Measurements from ENCODE around the gene KIF5A. TPM values are rescaled to one million over a fixed set of nuclear protein-coding genes. Genes with fewer than 3 reads are reported as not detected.
A peak's percentile ranks its signal among the peaks of the same experiment; 100 is the strongest.

KIF5A gene
- total and polyA plus RNA-seq, 2 experiments from 2014 or later = 0.11 to 0.36 TPM

- Histone ChIP-seq H3K4me3 (peak within 1 kb of the TSS; percentile 45), H3K36me3 (peaks cover 3% of the 10 kb centered on the region), H3K4me1 (ENCODE audit: low read depth) (peaks cover 37% of the 10 kb centered on the region), H3K27ac (peak within 1 kb of the TSS; percentile 98), H3K27me3 (no peaks in the 10 kb centered on the region), H3K9me3 (ENCODE audit: low read depth) (no peaks in the 10 kb centered on the region)
- no peak for TF ChIP-seq CTCF (IDR thresholded peaks at IDR 0.05; ENCODE audit: low read depth, low read length)
- DNase-seq (ENCODE audit: low read depth in 1 of 2, low spot score in 1 of 2) = peak; percentile 95 to 96
Measured at GRCh38 chr12:57522011-57522886, 27.6 kb upstream of the KIF5A start, which contains the start of gene MBD6. TSS of gene MBD6 (plus strand) at chr12:57522824. CDS start at chr12:57524304, 1,480 bp downstream.

- Histone ChIP-seq H3K9me3 (ENCODE audit: low read depth) (no peaks in the 10 kb centered on the region), H3K27ac (peak overlapping the region; percentile 98), H3K4me1 (ENCODE audit: low read depth) (peaks cover 36% of the 10 kb centered on the region), H3K4me3 (peak overlapping the region; percentile 45), H3K36me3 (peaks cover 7% of the 10 kb centered on the region), H3K27me3 (no peaks in the 10 kb centered on the region)
- DNase-seq (ENCODE audit: low read depth in 1 of 2, low spot score in 1 of 2) = peak; percentile 72 to 73
- no peak for TF ChIP-seq CTCF (IDR thresholded peaks at IDR 0.05; ENCODE audit: low read depth, low read length)
Measured at GRCh38 chr12:57522887-57523705, 26.7 kb upstream of the KIF5A start.

GRCh38 chr12:57523706-57524614 lies 25.9 kb upstream of the KIF5A start:
- peaks cover 16% of the 10 kb centered on the region for H3K36me3 ChIP-seq
- no peaks in the 10 kb centered on the region for H3K27me3 ChIP-seq
- peak overlapping the region; percentile 45 for H3K4me3 ChIP-seq
- H3K27ac ChIP-seq = peak overlapping the region; percentile 98
- no peak for DNase-seq (ENCODE audit: low read depth in 1 of 2, low spot score in 1 of 2)
- no peaks in the 10 kb centered on the region for H3K9me3 ChIP-seq (ENCODE audit: low read depth)
- peaks cover 29% of the 10 kb centered on the region for H3K4me1 ChIP-seq (ENCODE audit: low read depth)
- TF ChIP-seq CTCF (IDR thresholded peaks at IDR 0.05; ENCODE audit: low read depth, low read length) = no peak

- no peak for DNase-seq (ENCODE audit: low read depth in 1 of 2, low spot score in 1 of 2)
- Histone ChIP-seq H3K9me3 (ENCODE audit: low read depth) (no peaks in the 10 kb centered on the region), H3K27me3 (no peaks in the 10 kb centered on the region), H3K27ac (peak overlapping the region; percentile 98), H3K4me1 (ENCODE audit: low read depth) (peaks cover 25% of the 10 kb centered on the region), H3K36me3 (peaks cover 22% of the 10 kb centered on the region), H3K4me3 (no peak overlapping the region)
- no peak for TF ChIP-seq CTCF (IDR thresholded peaks at IDR 0.05; ENCODE audit: low read depth, low read length)
Measured at GRCh38 chr12:57524814-57525614, 24.8 kb upstream of the KIF5A start.

Measured in cardiac muscle cell (in vitro differentiated cells and primary cell).